A549 (cell line): ENCODE results near the gene MED12L. TPM values are rescaled to one million over a fixed set of nuclear protein-coding genes. Genes with fewer than 3 reads are reported as not detected.

Source experiments
- ATAC-seq, 2 experiments: fragments of 200-7000 bp in 1 of 2; fragments of >200 bp in 1 of 2; cut with Nextera tagmentation in 1 of 2; cut with Tn5 transposase in 1 of 2; 3 replicates each; pipeline versions ENCODE4 v1.8.0 to v1.9.1; 2018 to 2020; ENCODE audit warnings: mild to moderate bottlenecking in 1 of 2, moderate library complexity in 1 of 2
- CTCF ChIA-PET: fragments of 300-600 bp; sonication (Branson Sonifier 250); formaldehyde crosslinking; extraction: SDS; loops from one replicate; lab custom pipeline; 2021; ENCODE audit warnings: antibody characterized with exemption, inconsistent platforms; lab: Yijun Ruan, JAX
- POLR2A ChIA-PET: fragments of 350-600 bp; formaldehyde crosslinking; extraction: SDS; loops from one replicate; lab custom pipeline; 2021; ENCODE audit warnings: antibody characterized with exemption, inconsistent platforms; lab: Yijun Ruan, JAX
- DNase-seq, 2 experiments: peaks; one replicate each; pipeline versions ENCODE4 v3.0.0 to v3.0.0-alpha.2; 2011 to 2016; ENCODE audit warnings: low read depth in 1 of 2, low spot score in 1 of 2
- FAIRE-seq: peaks from 2 replicates; lab custom pipeline; 2011; peaks lifted over from hg19 to GRCh38; lab: Jason Lieb, UNC
- H3K27ac ChIP-seq, 2 experiments: fragments of >200 bp; sonication (Bioruptor Twin); formaldehyde crosslinking; 3 replicates each; pipeline ENCODE4 v1.5.1; 2016 to 2017
- H3K4me1 ChIP-seq: fragments of >200 bp; sonication (Bioruptor Twin); formaldehyde crosslinking; 3 replicates; pipeline ENCODE4 v1.6.1; 2016
- H3K4me2 ChIP-seq: fragments of >200 bp; sonication (Bioruptor Twin); formaldehyde crosslinking; 3 replicates; pipeline ENCODE4 v1.6.1; 2016
- H3K4me3 ChIP-seq: fragments of >200 bp; sonication (Bioruptor Twin); formaldehyde crosslinking; 3 replicates; pipeline ENCODE4 v1.5.1; 2016
- H3K9me3 ChIP-seq: fragments of >200 bp; sonication (Bioruptor Twin); formaldehyde crosslinking; 3 replicates; pipeline ENCODE4 v1.6.1; 2016
- CBX2 ChIP-seq: fragments of 200-600 bp; sonication (generic); IDR thresholded peaks from 2 replicates; pipeline ENCODE4 v1.6.1; 2016; ENCODE audit warnings: low read depth, mild to moderate bottlenecking, borderline replicate concordance
- CBX8 ChIP-seq: fragments of 200-600 bp; sonication (generic); IDR thresholded peaks from 2 replicates; pipeline ENCODE4 v1.6.1; 2016
- CEBPB ChIP-seq, 2 experiments: fragments of >200 bp in 1 of 2; sonication (Bioruptor Twin) in 1 of 2; formaldehyde crosslinking in 1 of 2; IDR thresholded peaks; 2 replicates each; pipeline ENCODE4 v1.6.1; 2012 to 2016
- CHD2 ChIP-seq: fragments of 150-350 bp; IDR thresholded peaks from 2 replicates; pipeline ENCODE4 v1.6.1; 2014; ENCODE audit warnings: low read length; ENCODE audit not compliant: partially characterized antibody
- CHD4 ChIP-seq: fragments of 200-600 bp; sonication (generic); IDR thresholded peaks from 2 replicates; pipeline ENCODE4 v1.6.1; 2016; ENCODE audit warnings: antibody characterized with exemption, mild to moderate bottlenecking, borderline replicate concordance
- CTCF ChIP-seq: fragments of >200 bp; sonication (Bioruptor Twin); formaldehyde crosslinking; IDR thresholded peaks from 3 replicates; pipeline ENCODE4 v1.5.1; 2016
- EP300 ChIP-seq, 2 experiments: fragments of >200 bp; sonication (Bioruptor Twin); formaldehyde crosslinking; IDR thresholded peaks; 2 replicates in 1 of 2; 3 replicates in 1 of 2; pipeline ENCODE4 v1.6.1; 2016 to 2017
- ESRRA ChIP-seq: fragments of 150-350 bp; IDR thresholded peaks from 2 replicates; pipeline ENCODE4 v1.6.1; 2014; ENCODE audit warnings: mild to moderate bottlenecking, low read length, borderline replicate concordance
- FOSB ChIP-seq: fragments of 250-450 bp; sonication (Bioruptor Pico); IDR thresholded peaks from 2 replicates; pipeline ENCODE4 v1.5.0; 2020; ENCODE audit warnings: mild to moderate bottlenecking, moderate library complexity
- HES2 ChIP-seq: fragments of >200 bp; sonication (Bioruptor Twin); formaldehyde crosslinking; IDR thresholded peaks from 2 replicates; pipeline ENCODE4 v1.6.1; 2016
- HEYL ChIP-seq: fragments of 250-450 bp; sonication (Bioruptor Pico); IDR thresholded peaks from 2 replicates; pipeline ENCODE4 v1.8.0; 2021; ENCODE audit warnings: mild to moderate bottlenecking, moderate library complexity
- HOXB13 ChIP-seq: fragments of 250-450 bp; sonication (Bioruptor Pico); IDR thresholded peaks from 2 replicates; pipeline ENCODE4 v1.5.0; 2020; ENCODE audit warnings: low read depth, mild to moderate bottlenecking, moderate library complexity
- JUNB ChIP-seq: fragments of >200 bp; sonication (Bioruptor Twin); formaldehyde crosslinking; IDR thresholded peaks from 2 replicates; pipeline ENCODE4 v1.6.1; 2016
- MAZ ChIP-seq: fragments of 150-350 bp; IDR thresholded peaks from 2 replicates; pipeline ENCODE4 v1.6.1; 2014; ENCODE audit warnings: antibody characterized with exemption, low read depth, low read length, borderline replicate concordance
- MYC ChIP-seq: IDR thresholded peaks from 2 replicates; pipeline ENCODE4 v1.6.1; 2012; ENCODE audit warnings: mild to moderate bottlenecking, inconsistent platforms, low read length, improper control_type of control experiment, borderline replicate concordance
- POLR2A ChIP-seq: IDR thresholded peaks from 2 replicates; pipeline ENCODE4 v1.6.1; 2012; ENCODE audit warnings: mild to moderate bottlenecking, low read length
- RAD21 ChIP-seq, 2 experiments: fragments of >200 bp in 1 of 2; sonication (Bioruptor Twin) in 1 of 2; formaldehyde crosslinking in 1 of 2; IDR thresholded peaks in 1 of 2; conservative IDR thresholded peaks in 1 of 2; 2 replicates in 1 of 2; 3 replicates in 1 of 2; pipeline ENCODE4 v1.6.1; 2012 to 2018; ENCODE audit warnings: inconsistent platforms in 1 of 2
- RARB ChIP-seq: fragments of 250-450 bp; sonication (Bioruptor Pico); IDR thresholded peaks from 2 replicates; pipeline ENCODE4 v1.8.0; 2021; ENCODE audit warnings: mild to moderate bottlenecking, moderate library complexity
- RCOR1 ChIP-seq: fragments of 150-350 bp; IDR thresholded peaks from 2 replicates; pipeline ENCODE4 v1.6.1; 2014; ENCODE audit warnings: antibody characterized with exemption, low read length, low read depth
- RNF2 ChIP-seq: fragments of 200-600 bp; sonication (generic); IDR thresholded peaks from 2 replicates; pipeline ENCODE4 v1.6.1; 2016; ENCODE audit warnings: low read depth, mild to moderate bottlenecking, antibody characterized with exemption, moderate library complexity, borderline replicate concordance
- SMC3 ChIP-seq: fragments of >200 bp; sonication (Bioruptor Twin); formaldehyde crosslinking; IDR thresholded peaks from 3 replicates; pipeline ENCODE4 v1.6.1; 2018; ENCODE audit warnings: inconsistent platforms
- SREBF2 ChIP-seq: fragments of 450-650 bp; IDR thresholded peaks from 2 replicates; pipeline ENCODE4 v1.6.1; 2014; ENCODE audit warnings: mild to moderate bottlenecking, moderate library complexity
- TP53 ChIP-seq: fragments of 250-450 bp; sonication (Bioruptor Pico); IDR thresholded peaks from 2 replicates; pipeline ENCODE4 v1.5.0; 2021; ENCODE audit warnings: mild to moderate bottlenecking, moderate library complexity
- USF2 ChIP-seq: fragments of 450-650 bp; IDR thresholded peaks from 2 replicates; pipeline ENCODE4 v1.6.1; 2014; ENCODE audit warnings: antibody characterized with exemption
- ZC3H11A ChIP-seq: fragments of 450-650 bp; IDR thresholded peaks from 2 replicates; pipeline ENCODE4 v1.6.1; 2014; ENCODE audit warnings: antibody characterized with exemption, mild to moderate bottlenecking
- ZFP36 ChIP-seq: fragments of 450-650 bp; IDR thresholded peaks from 2 replicates; pipeline ENCODE4 v1.6.1; 2014; ENCODE audit warnings: borderline replicate concordance; ENCODE audit not compliant: partially characterized antibody
- ZNF302 ChIP-seq: fragments of 250-450 bp; sonication (Bioruptor Pico); IDR thresholded peaks from 2 replicates; pipeline ENCODE4 v1.9.0; 2021; ENCODE audit warnings: inconsistent platforms, mild to moderate bottlenecking, moderate library complexity
- WGBS: methylation state at CpG from one replicate; pipeline ENCODE4 v1.1.6; 2017; ENCODE audit errors: missing lambda C conversion rate; 5-methylcytosine and 5-hydroxymethylcytosine counted together
- polyA plus RNA-seq, 4 experiments: library from polyadenylated mRNA; depleted of rRNA in 3 of 4; stranded (reverse); fragments of >200 nt; fragmentation: RNase III in 1 of 4; extraction: RNeasy Plus Mini Kit Qiagen cat#74134 plus additional on column Dnase treatment in 1 of 4; gene quantifications; 2 replicates in 3 of 4; 3 replicates in 1 of 4; pipeline ENCODE4 v1.2.3, GENCODE V29; 2011 to 2017
- TF ChIP-seq, protein P1 (sequence below): IDR thresholded peaks from 2 replicates; pipeline ENCODE4 v1.6.1; 2012
- TF ChIP-seq, protein P2 (sequence below): IDR thresholded peaks from 2 replicates; pipeline ENCODE4 v1.6.1; 2012; ENCODE audit warnings: low read depth, borderline replicate concordance
- TF ChIP-seq, protein P3 (sequence below): fragments of 150-350 bp; IDR thresholded peaks from 2 replicates; pipeline ENCODE4 v1.6.1; 2014; ENCODE audit warnings: low read depth, mild to moderate bottlenecking, low read length

Gene MED12L
- polyA plus RNA-seq, 2 of the 4 experiments (the other 2 are of a cell fraction): 0.32 to 0.63 TPM

DNA sequence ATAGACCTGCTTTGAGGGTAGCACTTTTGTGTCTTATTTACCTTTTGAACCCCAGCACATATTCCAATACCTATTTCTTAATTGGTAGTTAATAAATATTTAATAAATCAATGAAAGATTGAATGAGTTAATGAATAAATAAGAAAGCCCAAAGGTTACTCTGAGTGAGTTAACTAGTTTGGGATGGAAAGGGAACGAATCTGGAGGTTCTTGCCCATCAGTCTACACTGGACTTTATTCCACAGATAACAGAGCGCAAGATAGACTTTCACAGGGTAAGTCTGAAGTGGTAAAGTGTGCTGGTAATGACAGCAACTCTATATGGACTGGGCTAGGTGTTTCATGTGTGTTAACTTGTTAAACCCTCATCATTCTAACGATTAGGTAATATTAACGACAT lies 33.1 kb upstream of the MED12L start (continued):
- TF ChIP-seq RNF2 (no peak), RARB (CRISPR knock-in tag) (no peak), CBX8 (no peak), HOXB13 (CRISPR knock-in tag) (no peak), SREBF2 (no peak), ZC3H11A (no peak)

DNA sequence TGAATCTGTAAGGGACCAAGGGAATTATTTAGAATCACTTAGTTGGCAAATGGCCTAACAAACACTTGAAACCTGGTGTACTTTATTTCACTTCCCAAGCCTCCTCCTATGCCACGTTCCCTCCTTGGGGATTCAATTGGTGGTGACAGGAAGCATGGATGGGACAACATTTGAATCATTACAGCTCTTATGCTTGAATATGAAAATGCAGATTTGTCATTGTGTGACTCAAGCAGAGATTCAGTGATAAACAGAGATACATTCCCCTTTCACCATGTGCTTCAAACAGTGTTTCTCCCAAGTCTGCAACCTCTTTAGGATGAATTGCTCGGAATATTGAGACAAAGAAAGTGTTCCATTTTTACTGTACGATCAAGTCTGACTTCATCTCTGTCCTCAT lies 32.7 kb upstream of the MED12L start:
- no peak for TF ChIP-seq FOSB
- no peak for TF ChIP-seq SREBF2
- no peak for TF ChIP-seq MAZ
- no peak for TF ChIP-seq SMC3
- no peak for TF ChIP-seq EP300 (IDR thresholded peaks at IDR 0.05)
- no peak for TF ChIP-seq HES2
- TF ChIP-seq ZNF302 (CRISPR knock-in tag): no peak
- TF ChIP-seq RCOR1: no peak
- TF ChIP-seq RAD21 (conservative IDR thresholded peaks at IDR 0.05 in 1 of 2, IDR thresholded peaks at IDR 0.05 in 1 of 2): no peak
- TF ChIP-seq MYC: no peak
- TF ChIP-seq CHD2: no peak
- TF ChIP-seq, protein P1, sequence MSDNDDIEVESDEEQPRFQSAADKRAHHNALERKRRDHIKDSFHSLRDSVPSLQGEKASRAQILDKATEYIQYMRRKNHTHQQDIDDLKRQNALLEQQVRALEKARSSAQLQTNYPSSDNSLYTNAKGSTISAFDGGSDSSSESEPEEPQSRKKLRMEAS: no peak
- no peak for TF ChIP-seq CBX2
- TF ChIP-seq CTCF: no peak
- TF ChIP-seq POLR2A: no peak
- TF ChIP-seq CBX8: no peak
- TF ChIP-seq TP53 (CRISPR knock-in tag): no peak
- TF ChIP-seq JUNB: no peak
- TF ChIP-seq CHD4: no peak
- TF ChIP-seq HEYL (CRISPR knock-in tag): no peak
- 27% methylated on average over 3 of the region's 3 CpGs for WGBS
- DNase-seq (no peak), FAIRE-seq (no peak), ATAC-seq (no peak)
- ChIA-PET POLR2A (no interaction called here), CTCF (interaction anchor here (0.9 kb wide), 1 partner anchor 34 kb away, joined by 3 read pairs; no protein-coding TSS in a partner anchor)
- Histone ChIP-seq H3K4me2 (no peak overlapping the region), H3K4me3 (no peak overlapping the region), H3K9me3 (no peaks in the 10 kb centered on the region), H3K27ac (no peak overlapping the region), H3K4me1 (no peaks in the 10 kb centered on the region)

DNA sequence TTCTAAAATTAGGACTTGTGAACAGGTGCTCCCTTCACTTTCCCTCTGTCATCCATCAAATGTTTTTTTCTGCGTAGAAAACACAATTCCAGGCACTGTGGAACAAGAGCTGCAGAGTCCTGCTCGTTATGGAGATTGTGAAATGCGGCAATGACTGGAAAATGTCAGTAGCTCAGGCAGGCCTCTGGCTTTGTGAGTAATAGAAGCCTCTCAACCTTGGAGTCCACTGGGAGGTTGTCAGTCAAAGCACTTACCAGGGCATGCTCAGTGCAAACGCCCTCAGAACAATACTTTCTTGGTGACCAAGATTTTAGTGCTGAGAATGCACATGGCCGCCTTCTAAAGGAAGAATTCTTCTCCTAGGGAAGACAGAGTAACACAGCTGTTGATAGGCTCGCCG lies 26.7 kb upstream of the MED12L start:
- DNase-seq (no peak), ATAC-seq (no peak), FAIRE-seq (no peak)
- H3K4me1 ChIP-seq: no peaks in the 10 kb centered on the region
- ChIA-PET CTCF (interaction anchor here (1.0 kb wide), 1 partner anchor 37 kb away, joined by 3 read pairs; no protein-coding TSS in a partner anchor), POLR2A (no interaction called here)
- no peak overlapping the region for H3K4me3 ChIP-seq
- TF ChIP-seq, protein P2, sequence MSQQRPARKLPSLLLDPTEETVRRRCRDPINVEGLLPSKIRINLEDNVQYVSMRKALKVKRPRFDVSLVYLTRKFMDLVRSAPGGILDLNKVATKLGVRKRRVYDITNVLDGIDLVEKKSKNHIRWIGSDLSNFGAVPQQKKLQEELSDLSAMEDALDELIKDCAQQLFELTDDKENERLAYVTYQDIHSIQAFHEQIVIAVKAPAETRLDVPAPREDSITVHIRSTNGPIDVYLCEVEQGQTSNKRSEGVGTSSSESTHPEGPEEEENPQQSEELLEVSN: no peak
- TF ChIP-seq, protein P3, sequence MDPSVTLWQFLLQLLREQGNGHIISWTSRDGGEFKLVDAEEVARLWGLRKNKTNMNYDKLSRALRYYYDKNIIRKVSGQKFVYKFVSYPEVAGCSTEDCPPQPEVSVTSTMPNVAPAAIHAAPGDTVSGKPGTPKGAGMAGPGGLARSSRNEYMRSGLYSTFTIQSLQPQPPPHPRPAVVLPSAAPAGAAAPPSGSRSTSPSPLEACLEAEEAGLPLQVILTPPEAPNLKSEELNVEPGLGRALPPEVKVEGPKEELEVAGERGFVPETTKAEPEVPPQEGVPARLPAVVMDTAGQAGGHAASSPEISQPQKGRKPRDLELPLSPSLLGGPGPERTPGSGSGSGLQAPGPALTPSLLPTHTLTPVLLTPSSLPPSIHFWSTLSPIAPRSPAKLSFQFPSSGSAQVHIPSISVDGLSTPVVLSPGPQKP: no peak
- no peak for TF ChIP-seq RAD21 (conservative IDR thresholded peaks at IDR 0.05 in 1 of 2, IDR thresholded peaks at IDR 0.05 in 1 of 2)
- TF ChIP-seq POLR2A: no peak
- TF ChIP-seq CEBPB (IDR thresholded peaks at IDR 0.05): no peak
- no peak for TF ChIP-seq ZFP36
- no peak for TF ChIP-seq ESRRA
- TF ChIP-seq CTCF: no peak
- TF ChIP-seq USF2: no peak
- no peak for TF ChIP-seq CHD2
- 44% methylated on average over 7 of the region's 7 CpGs for WGBS
- H3K27ac ChIP-seq: no peak overlapping the region
- no peaks in the 10 kb centered on the region for H3K9me3 ChIP-seq
- no peak overlapping the region for H3K4me2 ChIP-seq
